Stimulated activated CD4-positive, alpha-beta T cell treated with anti-CD3 and anti-CD28 coated beads, Interleukin-4, amount 100 ng/mL, for 1 hour (primary cell): ENCODE results near the gene EPHB1.

ENCODE experiments used
- DNase-seq: peaks from one replicate; pipeline ENCODE4 v3.0.0-alpha.2; 2020

Gene EPHB1

DNA sequence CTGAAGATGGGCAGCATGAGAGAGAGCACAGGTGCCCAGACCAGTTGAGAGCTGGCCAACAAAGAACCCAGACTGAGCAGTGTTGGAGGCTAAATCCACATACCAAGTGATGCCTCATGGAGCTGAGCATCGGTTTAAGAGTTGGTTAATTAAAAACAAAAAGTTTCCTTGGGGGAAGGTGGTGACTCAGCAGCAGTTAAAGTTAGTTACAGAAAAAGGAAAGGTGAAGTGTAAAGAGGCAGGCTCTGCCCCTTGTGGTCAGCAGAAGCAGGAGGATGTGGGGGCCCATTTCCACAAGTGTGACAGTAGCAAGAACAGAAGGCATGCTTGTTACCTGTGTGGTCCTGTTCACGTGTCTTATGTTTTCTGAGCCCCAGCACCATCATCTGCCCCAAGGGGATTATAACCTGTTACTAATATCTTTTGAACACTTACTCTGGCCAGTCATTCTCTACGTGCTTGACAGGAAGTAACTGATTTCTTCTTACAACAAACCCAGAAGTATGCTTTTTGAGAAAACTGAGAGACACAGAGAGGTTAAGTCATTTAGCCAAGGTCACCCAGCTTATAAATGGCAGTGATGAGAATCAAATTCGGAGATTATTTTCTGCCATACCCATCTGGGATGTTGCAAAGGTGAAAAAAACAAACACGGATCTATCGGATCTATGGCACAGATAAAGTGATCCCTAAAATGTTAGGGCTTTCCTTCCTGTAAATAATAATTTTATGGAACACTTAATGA, 91.0 kb downstream of the EPHB1 start:
- DNase-seq, result no peak

DNA sequence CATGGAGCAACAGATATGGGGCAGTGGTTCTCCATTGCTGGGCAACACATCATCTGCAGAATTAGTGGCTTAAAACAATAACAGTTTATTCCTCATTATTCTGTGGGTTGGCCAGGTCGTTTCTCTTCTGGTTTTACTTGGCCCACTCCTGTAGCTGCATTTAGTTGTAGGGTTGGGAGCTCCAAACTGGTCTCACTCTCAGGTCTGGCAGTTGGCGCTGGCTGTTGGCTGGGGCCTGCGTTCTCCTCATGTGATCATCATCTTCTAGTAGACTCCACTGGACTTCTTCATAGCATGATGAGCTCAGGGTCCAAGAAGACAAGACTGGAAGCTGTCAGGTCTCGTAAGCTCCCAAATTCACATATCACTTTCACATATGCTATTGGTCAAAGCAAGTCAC, 91.9 kb downstream of the EPHB1 start:
- DNase-seq, result no peak

- DNase-seq, result no peak
These were observed 92.5 kb downstream of the EPHB1 start for GRCh38 chr3:134887536-134887935.

DNA sequence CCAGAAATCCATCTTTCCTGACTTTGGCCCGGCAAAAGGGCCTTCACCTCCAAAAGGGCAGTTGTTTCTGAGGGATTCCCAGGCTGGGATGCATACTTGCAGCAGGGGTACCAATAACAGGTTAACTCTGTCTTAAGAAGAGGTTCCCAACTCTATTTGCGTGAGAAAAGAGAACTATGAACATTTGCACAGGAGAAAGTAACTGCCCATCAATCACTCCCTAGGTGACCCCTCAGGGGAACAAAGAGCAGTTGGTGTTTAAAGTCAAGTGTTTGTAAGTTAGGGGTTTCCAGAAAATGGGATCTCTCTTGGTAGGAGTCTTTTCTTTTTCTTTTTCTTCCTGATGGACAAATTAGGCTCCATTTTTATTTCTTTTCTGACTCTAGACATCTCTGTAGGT, 97.3 kb downstream of the EPHB1 start:
- no peak for DNase-seq

GRCh38 chr3:134892761-134893160, 97.7 kb downstream of the EPHB1 start:
- DNase-seq, result no peak

- DNase-seq, result no peak
These were observed 99.5 kb downstream of the EPHB1 start for GRCh38 chr3:134894533-134894932.

- DNase-seq, result no peak
These were observed 100.1 kb downstream of the EPHB1 start for GRCh38 chr3:134895181-134895580.

DNA sequence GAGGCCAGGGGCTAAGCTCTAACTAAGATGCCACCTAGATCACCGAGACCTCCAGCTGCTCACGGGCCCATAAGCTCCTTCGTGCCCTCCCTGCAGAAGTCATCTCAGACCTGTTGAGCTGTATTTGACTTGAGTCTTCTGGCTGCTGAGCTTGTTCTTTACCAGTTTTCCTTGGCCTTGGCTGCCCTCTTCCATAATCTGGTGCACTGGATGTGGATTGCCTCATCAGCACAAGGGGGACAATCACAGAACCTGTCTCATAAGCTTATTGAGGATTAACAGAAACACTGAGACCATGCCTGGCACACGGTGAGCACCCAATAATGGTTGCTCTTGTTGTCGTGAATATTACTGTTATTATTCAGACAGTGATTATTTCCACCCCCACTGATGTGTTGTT, 101.1 kb downstream of the EPHB1 start:
- no peak for DNase-seq

DNA sequence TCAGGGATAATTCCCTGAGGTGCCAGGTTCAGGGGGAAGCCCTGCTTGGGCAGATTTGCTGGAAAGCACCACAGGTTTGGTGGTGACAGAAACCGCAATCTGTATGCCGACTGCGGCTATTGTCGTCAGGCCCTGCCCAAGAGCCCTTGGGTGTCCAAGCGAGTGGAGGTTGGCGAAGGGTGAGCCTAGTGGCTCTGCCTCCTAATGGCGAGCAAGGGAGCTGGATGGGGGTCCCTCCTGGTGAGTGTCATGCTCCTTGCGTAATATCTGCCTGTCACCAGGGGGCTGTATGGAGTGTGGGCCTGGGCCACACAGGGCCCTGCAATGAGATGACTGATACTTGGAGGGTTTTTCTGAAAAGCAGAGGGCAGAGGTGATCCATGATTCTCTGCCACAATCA, 101.6 kb downstream of the EPHB1 start:
- DNase-seq, result no peak

- DNase-seq, result no peak
These were observed 102.5 kb downstream of the EPHB1 start for GRCh38 chr3:134897391-134898141.

DNA sequence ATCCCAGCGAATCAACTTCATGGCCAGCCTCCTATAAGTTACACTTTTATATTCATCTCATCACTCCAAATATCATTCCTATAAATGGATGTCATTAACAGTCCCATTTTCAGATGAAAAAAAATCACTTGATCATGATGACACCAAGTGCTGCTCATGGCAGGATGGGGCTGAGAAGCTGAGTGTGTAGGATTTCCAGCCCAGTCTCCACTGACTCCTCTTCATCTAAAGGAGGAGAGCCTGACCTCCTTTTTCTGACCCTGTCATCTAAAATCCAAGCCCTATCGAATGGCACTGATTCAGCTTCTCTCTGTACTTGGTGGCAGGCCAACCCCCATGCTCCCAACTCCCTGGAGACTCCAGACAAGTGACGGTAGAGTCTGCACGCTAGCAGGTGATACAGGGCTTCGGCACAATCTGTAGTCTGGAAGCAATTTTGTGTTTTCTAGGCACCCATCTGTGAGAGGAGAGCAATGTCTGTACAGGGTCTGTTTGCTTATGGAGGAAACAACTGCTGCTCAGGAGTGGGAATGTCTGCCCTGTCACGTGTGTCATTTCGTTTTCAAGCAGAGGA, 103.2 kb downstream of the EPHB1 start:
- DNase-seq, result no peak

DNA sequence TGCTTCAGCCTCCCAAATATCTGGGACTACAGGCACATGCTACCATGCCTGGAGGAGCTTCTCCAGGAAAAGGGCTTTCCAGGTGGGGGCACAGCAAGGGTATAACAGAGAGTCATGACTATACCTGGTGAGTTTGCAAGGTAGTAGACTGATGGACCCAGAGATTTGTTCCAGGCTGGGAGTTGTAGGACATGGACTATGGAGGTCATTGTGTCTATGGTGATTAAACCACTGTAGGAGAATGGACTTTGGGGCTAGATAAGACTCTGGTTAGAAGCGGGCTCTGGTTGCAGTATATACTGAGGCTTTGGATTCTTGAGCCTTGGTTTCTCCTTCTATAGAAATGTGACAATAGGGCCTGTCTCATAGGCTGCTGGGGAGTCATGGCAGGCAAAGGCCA, 104.7 kb downstream of the EPHB1 start:
- no peak for DNase-seq

DNA sequence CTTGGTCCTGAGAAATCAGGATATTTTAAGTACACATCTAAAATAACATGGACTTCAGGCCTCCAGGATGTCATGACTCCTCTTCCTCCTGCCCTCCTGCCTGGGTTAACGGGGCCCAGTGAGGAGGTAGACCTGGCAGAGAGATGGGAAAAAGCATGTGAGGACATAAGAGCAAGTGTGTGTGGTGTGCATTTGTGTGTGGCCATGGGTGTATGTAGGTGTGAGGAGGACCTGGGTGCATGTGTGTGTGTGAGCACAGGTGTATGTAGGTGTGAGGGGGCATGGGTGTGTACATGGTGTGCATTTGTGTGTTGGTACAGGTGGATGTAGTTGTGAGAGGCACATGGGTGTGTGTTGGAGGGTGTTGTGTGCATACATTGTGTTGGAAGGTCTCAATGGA, 105.4 kb downstream of the EPHB1 start:
- DNase-seq, result no peak

GRCh38 chr3:134901461-134901860, 106.4 kb downstream of the EPHB1 start:
- DNase-seq, result no peak

DNA sequence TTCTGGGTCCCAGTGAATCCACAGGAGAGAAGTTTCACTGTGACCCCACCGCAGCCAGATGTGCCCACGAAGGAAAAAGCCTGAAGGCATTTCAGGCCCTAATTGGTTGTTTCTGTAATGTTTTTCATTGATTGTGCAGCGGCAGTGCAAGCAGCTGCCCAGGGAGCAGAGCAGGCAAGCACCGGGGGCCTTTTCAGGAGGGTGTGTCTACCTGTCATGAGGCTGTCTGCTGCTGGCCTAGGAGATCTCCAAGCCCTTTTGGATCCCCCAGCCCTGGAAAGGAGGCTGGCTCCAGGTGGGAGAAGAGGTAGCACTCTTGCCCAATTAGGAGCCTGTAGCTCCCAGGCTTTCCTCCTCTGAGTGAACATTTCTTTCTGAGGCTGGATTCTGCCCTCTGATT, 108.8 kb downstream of the EPHB1 start:
- DNase-seq, result no peak

DNA sequence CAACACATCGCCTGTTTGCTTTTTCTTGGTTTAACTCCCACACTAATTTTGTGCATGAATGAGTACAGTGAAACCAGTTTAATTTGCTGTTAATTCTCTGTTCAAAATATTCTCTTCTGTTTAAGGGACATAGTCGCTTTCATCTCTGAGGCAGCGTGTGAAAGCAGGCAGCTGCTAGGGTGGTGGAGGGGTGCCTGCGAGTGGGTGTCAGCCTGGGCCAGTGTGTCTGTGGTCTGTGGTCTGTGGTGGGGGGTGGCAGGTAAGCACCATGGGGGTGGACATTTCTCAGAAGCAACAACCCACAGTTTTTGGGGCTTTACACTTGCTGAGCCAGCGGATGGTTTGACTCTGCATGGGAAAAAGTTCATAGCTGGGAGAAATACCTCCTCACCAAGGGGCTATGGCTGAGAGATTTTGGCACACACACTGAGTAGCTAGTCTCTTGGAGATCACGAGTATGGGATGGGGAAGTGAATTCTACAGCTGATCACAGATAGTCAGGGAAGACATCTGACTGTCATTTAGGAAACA, 109.2 kb downstream of the EPHB1 start:
- DNase-seq, result no peak

DNA sequence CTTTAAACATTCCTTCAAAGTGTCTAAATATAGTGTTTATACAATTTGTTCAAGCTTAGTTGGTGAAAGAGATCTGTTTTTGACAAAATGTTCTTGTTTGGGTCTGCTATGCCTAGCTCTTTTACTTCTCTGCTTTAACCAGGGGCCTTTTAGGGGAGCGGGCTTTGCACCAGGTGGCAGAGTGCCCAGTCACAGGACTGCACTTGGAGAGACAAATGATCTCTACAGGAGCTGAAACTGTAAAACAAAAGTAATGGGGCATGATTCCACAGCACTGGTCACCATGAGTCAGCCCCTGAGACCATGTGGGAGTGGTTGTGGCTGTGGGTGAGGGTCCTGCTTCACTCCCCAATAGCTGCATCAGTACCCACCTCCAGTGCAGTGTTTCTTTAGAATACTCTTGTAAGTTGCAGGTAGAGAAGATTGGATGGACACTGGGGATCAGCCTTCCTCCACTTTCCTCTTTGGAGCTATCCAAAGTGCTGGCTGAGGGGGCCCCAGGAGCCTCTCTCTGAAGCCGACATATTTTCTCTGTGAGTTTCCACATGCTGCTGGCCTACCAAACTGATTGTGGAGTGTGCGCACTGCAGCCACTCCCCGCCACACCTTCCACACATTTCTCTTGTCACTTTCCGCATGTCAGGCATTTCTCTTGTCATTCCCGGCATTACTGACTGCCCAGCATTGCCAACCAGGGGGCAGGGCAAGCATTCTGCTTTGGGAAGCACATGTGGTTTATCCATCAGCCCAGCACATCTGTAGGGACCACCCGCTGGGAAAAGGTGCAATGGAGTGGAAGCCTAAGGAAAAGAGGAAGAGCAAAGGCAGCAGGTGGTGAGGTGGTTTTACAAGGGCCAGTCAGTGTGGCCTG, 110.0 kb downstream of the EPHB1 start:
- no peak for DNase-seq

GRCh38 chr3:134905647-134905935, 110.5 kb downstream of the EPHB1 start:
- DNase-seq, result no peak

GRCh38 chr3:134908271-134908670, 113.2 kb downstream of the EPHB1 start:
- no peak for DNase-seq

GRCh38 chr3:134910026-134910425, 115.0 kb downstream of the EPHB1 start:
- DNase-seq, result no peak

- DNase-seq, result no peak
These were observed 116.8 kb downstream of the EPHB1 start for GRCh38 chr3:134911586-134912548.
